ENCODE data around the gene G3BP2. TPM values are rescaled to one million over a fixed set of nuclear protein-coding genes. Genes with fewer than 3 reads are reported as not detected.
A peak's percentile ranks its signal among the peaks of the same experiment; 100 is the strongest.

The G3BP2 gene
- total RNA-seq, 1 donor from 2014 or later: 204 TPM

- Mint-ChIP-seq H3K27ac (ENCODE audit: unreplicated experiment) (no peak overlapping the region), H3K27me3 (ENCODE audit: low read depth) (no peaks in the 10 kb centered on the region), H3K4me3 (no peak overlapping the region), H3K4me1 (no peaks in the 10 kb centered on the region), H3K36me3 (ENCODE audit: low read depth) (peaks cover 12% of the 10 kb centered on the region), H3K9me3 (no peaks in the 10 kb centered on the region)
- TF ChIP-seq, protein P1, sequence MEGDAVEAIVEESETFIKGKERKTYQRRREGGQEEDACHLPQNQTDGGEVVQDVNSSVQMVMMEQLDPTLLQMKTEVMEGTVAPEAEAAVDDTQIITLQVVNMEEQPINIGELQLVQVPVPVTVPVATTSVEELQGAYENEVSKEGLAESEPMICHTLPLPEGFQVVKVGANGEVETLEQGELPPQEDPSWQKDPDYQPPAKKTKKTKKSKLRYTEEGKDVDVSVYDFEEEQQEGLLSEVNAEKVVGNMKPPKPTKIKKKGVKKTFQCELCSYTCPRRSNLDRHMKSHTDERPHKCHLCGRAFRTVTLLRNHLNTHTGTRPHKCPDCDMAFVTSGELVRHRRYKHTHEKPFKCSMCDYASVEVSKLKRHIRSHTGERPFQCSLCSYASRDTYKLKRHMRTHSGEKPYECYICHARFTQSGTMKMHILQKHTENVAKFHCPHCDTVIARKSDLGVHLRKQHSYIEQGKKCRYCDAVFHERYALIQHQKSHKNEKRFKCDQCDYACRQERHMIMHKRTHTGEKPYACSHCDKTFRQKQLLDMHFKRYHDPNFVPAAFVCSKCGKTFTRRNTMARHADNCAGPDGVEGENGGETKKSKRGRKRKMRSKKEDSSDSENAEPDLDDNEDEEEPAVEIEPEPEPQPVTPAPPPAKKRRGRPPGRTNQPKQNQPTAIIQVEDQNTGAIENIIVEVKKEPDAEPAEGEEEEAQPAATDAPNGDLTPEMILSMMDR (conservative IDR thresholded peaks at IDR 0.05): peak; percentile 60
- no peak for DNase-seq (ENCODE audit: low read depth, low spot score)
Measured at GRCh38 chr4:75653845-75654503, 19.2 kb downstream of the G3BP2 start.

DNA sequence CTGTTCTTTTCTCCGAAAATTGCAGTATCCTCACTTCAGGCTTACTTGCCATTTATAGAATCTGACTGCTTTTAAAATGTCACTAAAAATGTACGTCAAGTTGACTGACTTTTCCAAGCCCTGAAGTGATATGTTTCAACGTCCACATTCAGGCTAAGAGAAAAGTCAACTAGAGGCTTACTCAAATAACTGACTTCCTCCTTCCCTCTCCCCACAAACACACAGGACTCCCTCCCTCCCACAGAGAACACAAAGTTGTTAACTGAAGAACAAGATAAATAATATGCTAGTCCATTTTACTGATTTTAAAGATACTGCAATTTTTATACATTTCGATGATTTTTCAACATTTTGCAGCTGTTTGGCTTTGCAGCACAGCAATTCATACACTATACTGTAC, 29.1 kb downstream of the G3BP2 start:
- TF ChIP-seq, protein P1 (conservative IDR thresholded peaks at IDR 0.05): no peak
- no peak overlapping the region for H3K4me3 Mint-ChIP-seq
- H3K4me1 Mint-ChIP-seq: no peaks in the 10 kb centered on the region
- no peaks in the 10 kb centered on the region for H3K9me3 Mint-ChIP-seq
- no peak overlapping the region for H3K27ac Mint-ChIP-seq (ENCODE audit: unreplicated experiment)
- no peaks in the 10 kb centered on the region for H3K27me3 Mint-ChIP-seq (ENCODE audit: low read depth)
- no peak for DNase-seq (ENCODE audit: low read depth, low spot score)
- peaks cover 20% of the 10 kb centered on the region for H3K36me3 Mint-ChIP-seq (ENCODE audit: low read depth)

- no peak overlapping the region for H3K27ac Mint-ChIP-seq (ENCODE audit: unreplicated experiment)
- H3K36me3 Mint-ChIP-seq (ENCODE audit: low read depth): peaks cover 23% of the 10 kb centered on the region
- H3K4me3 Mint-ChIP-seq: no peak overlapping the region
- H3K27me3 Mint-ChIP-seq (ENCODE audit: low read depth): no peaks in the 10 kb centered on the region
- H3K9me3 Mint-ChIP-seq: no peaks in the 10 kb centered on the region
- no peak for DNase-seq (ENCODE audit: low read depth, low spot score)
- H3K4me1 Mint-ChIP-seq: no peaks in the 10 kb centered on the region
- TF ChIP-seq, protein P1 (conservative IDR thresholded peaks at IDR 0.05): no peak
Measured at GRCh38 chr4:75643651-75644050, 29.6 kb downstream of the G3BP2 start.

- TF ChIP-seq, protein P1 (conservative IDR thresholded peaks at IDR 0.05): no peak
- Mint-ChIP-seq H3K36me3 (ENCODE audit: low read depth) (peaks cover 13% of the 10 kb centered on the region), H3K4me3 (no peak overlapping the region), H3K27me3 (ENCODE audit: low read depth) (no peaks in the 10 kb centered on the region), H3K27ac (ENCODE audit: unreplicated experiment) (no peak overlapping the region), H3K9me3 (no peaks in the 10 kb centered on the region), H3K4me1 (no peaks in the 10 kb centered on the region)
- DNase-seq (ENCODE audit: low read depth, low spot score): no peak
Measured at GRCh38 chr4:75639124-75639695, 34.0 kb downstream of the G3BP2 start.

DNA sequence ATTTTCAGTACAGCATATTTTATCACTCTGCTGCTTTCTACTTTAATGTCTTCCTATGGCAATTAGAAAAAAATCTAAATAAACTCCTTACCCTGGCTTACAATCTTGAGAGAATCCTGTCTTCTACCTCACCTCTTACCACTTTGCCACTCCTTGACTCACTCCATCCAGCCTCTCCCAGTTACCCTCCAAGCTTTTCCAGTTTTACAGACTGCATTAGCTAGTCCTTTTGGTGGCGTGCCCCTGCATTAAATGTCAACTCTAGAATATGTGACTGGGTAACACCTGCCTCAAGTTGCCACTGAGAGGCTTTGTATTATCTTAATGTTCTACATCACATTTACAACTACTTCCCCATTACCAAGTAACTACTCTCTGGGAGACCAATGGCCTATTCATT, 35.4 kb downstream of the G3BP2 start:
- TF ChIP-seq, protein P1 (conservative IDR thresholded peaks at IDR 0.05): no peak
- H3K9me3 Mint-ChIP-seq: no peaks in the 10 kb centered on the region
- no peaks in the 10 kb centered on the region for H3K27me3 Mint-ChIP-seq (ENCODE audit: low read depth)
- no peak overlapping the region for H3K27ac Mint-ChIP-seq (ENCODE audit: unreplicated experiment)
- DNase-seq (ENCODE audit: low read depth, low spot score): no peak
- H3K4me1 Mint-ChIP-seq: no peaks in the 10 kb centered on the region
- H3K4me3 Mint-ChIP-seq: no peak overlapping the region
- peaks cover 13% of the 10 kb centered on the region for H3K36me3 Mint-ChIP-seq (ENCODE audit: low read depth)

Measured in neural crest cell (in vitro differentiated cells).